ENCODE measurements around the gene C17orf100.
"Not testable (repeated sequence)": the region's sequence is repeated elsewhere in the genome, so short reads cannot be mapped to it uniquely, and the experiment has no call there.

The C17orf100 gene

GRCh38 chr17:6669479-6670212 is 18.1 kb downstream of the C17orf100 start:
- DNase-seq: no peak

- DNase-seq: no peak
Observed at GRCh38 chr17:6670571-6670970, 19.0 kb downstream of the C17orf100 start.

DNA sequence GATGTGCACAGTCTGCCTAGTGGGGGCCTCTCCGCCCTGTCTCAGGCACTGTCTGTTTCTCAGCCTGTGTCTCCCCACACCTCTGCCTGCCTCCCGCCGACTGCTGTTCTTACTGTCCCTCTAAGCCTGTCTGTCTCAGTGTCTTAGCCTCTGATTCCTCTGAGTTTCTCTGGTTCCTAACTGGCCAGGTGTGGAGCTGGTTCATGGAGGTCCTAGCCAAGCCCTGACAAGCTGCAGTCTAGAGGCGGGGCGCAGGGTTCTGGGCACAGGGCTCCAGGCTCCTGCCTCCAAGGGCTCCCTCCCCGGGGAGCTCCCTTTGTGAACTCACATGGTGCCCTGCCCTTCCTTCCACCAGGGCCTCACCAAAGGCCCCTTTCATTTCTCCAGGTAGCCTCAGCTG is 19.4 kb downstream of the C17orf100 start:
- DNase-seq: no peak

GRCh38 chr17:6671431-6671830 is 19.9 kb downstream of the C17orf100 start:
- DNase-seq: no peak

DNA sequence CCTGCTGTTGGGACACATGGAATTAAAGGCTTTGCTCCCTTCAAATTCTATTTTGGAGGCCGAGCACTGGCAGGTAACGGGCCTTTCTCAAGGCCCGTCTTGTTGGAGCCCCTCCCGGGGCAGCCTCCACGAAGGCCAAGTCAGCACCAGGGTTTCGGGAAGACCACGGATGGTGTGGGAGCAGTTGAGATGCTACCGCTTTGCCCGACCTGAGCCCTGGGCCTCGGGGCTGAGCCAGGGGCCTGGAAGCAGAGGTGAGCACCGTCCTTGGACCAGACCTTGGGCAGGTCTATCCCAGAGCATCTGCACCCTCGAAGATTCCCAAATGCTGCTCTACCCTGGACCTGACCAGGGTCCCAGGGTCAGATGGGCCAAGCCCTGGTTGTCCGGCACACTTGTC is 23.0 kb downstream of the C17orf100 start:
- DNase-seq: no peak

GRCh38 chr17:6675201-6675825 is 23.8 kb downstream of the C17orf100 start:
- DNase-seq: no peak

DNA sequence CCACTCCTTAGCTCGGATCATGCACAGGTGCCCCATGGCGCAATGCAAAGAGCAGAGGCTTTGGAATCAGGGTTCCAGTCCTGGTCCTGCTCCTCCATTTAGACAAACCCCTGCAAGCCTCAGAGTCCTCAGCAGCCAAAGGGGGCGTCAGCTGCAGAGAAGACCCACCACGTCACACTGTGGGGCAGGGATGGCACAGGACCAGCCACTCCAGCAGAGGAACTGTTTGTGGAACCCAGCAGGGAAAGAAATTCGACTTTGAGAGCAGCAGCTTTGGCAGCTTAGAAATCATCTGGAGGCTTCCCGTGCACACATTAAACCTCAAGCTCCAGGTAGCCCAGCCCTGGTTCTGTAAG is 25.2 kb downstream of the C17orf100 start:
- no peak for DNase-seq

- DNase-seq: no peak
Observed at GRCh38 chr17:6677158-6677831, 25.7 kb downstream of the C17orf100 start.

- DNase-seq: no peak
Observed at GRCh38 chr17:6677946-6678345, 26.4 kb downstream of the C17orf100 start.

DNA sequence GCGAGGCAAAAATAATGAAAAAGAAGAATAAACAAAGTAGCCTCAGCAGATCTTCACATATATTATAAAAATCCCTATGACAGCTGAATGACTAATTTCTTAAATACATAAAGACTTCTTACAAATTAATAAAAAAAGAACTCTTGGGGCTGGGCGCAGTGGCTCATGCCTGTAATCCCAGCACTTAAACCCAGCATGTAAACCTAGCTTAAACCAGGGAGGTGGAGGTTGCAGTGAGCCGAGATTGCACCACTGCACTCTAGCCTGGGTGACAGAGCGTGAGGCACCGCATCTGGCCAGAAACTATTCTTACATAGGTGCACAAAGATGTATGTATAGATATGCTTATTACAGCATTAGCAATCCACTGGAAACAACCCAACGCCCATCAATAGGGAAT is 27.7 kb downstream of the C17orf100 start:
- DNase-seq: no peak

DNA sequence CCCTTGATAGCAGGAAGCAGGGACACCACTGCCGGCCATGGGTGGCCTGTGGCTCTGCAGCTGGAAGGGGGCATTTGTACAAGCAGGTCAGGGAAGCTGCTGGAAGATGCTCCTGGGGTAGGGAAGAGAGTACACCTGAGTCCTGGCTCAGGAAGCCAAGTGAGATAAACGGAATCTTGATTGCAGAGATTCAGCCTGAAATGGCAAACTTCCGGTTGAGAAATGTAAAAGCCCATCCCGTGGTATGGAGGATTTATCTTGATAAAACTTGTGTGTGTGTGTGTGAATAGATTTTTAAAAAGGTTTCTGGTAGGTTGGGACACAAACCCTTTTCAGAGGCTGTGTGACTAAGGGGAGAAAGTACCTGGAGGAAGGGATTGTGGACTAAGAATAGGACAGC is 29.6 kb downstream of the C17orf100 start:
- DNase-seq: no peak

DNA sequence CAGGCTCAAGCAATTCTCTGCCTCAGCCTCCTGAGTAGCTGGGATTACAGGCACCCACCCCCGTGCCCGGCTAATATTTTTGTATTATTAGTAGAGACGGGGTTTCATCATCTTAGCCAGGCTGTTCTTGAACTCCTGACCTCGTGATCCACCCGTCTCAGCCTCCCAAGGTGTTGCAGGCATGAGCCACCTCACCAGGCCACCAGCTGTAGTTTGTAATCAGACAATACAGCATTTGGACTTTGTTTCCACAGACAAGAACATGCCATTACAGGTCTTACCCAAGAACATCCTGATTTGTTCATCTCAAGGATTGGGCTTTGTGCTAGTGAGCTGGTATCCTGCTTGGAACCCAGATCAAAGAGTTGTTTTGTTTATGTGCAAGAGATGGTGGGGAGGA is 30.1 kb downstream of the C17orf100 start:
- no peak for DNase-seq

- DNase-seq: no peak
Observed at GRCh38 chr17:6682339-6682738, 30.8 kb downstream of the C17orf100 start.

DNA sequence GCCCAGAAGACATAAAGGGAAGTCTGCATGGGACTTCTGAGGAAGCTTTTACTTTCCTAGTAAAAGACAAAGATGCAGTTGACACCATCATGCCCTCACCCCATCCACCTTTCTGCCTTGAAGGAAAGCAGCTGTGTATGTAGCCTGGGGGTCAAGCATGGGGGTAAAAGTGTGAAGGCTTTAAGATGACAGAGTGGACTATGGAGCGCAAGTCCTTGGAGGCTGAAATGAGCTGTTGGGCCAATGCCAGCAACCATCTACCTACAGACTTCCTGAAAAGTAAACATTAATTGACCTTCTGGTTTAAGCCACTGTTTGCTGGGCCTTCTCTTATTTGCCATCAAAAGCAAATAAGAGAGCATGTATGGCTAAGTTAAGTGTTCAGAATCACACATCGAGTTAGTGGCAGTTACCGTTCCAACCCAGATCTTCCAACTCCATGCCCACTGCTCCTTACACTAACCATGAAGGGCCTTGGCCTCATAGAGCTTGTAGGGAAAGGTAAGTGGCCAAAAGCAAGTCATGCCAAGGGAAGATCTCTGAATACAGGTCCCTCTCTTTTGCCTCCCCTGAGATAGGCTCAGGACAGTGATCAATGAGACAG is 31.6 kb downstream of the C17orf100 start:
- DNase-seq: no peak

DNA sequence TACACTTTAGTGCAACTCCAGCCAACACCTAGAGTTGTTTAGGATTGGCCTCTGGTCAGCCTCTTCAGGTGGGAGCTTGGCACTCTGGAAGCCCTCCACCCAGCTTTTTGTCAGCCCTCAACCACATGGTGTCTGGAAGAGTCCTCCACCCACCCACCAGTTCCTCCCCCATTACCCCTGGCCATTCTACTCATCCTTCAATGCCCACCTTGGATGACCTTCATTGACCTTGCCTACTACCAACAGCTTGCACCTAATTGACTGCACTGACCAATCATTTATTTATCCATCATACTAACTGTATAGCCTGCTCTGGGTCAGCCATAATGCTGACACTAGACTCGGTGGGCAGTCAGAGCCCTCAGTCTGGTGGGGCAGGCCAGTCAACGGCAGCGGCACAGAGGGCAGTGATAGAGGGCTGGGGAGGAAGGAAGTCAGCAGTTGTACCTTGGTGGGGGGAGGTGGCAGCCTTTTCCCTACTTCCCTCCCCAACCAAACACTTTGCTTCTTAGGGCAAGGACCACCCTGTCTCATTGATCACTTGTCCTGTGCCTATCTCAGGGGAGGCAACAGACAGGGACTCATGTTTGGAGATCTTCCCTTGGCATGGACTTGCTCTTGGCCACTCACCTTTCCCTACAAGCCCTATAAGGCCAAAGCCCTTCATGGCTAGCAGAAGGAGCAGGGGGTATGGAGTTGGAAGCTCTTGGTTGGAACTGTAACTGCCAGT is 32.3 kb downstream of the C17orf100 start:
- DNase-seq: no peak

GRCh38 chr17:6684460-6684783 is 32.9 kb downstream of the C17orf100 start:
- DNase-seq: no peak

DNA sequence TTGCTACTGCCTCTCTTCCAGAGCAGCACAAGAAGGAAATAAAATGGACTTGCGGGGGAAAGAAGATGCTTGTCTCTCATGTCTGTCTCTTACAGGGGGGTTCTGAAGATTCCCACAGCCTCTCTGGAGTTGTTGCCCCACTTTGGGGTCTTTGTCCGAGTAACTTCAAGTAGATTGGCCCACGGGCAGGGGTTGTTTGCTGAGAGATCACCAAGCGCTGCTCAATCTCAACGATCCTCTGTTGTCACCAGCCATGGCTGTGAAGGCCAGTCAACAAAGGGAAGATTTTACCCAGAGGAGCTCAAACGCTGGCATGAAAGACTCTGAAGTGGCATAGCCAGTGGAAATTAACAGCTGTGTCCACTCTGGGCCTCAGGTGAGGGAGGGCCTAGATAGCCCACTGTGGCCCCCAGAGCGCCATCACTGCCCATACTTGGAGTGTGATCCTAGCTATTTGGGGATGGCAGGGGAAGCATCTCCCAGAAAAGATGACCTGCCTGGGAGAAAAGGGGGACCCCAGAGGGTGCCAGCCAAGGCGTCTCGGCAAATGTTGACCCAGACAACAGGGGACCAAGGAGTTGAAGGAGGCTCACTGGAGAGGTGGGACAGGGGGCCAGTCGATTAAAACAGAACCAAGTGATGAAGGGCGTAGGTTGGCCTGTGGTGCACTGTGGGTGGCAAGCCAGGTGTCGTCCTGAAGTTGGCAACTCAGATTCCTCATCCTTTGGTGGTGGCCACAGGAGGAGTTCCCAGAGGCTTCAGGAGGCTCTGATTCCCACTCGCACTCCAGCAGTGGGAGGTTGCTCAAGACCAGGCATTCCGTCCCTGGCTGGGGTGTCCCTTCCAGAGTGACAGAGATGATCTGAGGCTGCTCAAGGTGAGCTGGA is 33.6 kb downstream of the C17orf100 start:
- no peak for DNase-seq

- no peak for DNase-seq
Observed at GRCh38 chr17:6686026-6686425, 34.5 kb downstream of the C17orf100 start.

GRCh38 chr17:6688944-6689343 is 37.4 kb downstream of the C17orf100 start:
- no peak for DNase-seq

DNA sequence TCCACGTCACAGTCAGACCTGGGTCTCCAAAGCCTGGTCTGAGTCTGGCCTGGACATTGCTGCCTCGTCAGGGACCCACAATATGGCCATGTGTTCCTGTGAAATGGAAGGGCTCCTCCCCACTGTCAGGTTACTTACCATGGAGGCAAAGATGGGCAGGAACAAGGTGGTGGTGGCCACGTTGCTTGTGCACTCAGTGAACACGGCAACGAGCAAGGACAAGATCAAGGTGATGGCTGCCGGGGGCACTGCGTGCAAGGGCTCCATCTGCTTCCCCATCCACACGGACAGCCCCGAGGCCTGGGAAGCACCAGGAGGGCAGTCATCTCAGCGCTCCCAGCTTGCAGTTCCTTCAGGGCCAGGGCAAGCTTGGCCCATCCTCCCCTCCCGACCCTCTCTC is 39.1 kb downstream of the C17orf100 start:
- no peak for DNase-seq

DNA sequence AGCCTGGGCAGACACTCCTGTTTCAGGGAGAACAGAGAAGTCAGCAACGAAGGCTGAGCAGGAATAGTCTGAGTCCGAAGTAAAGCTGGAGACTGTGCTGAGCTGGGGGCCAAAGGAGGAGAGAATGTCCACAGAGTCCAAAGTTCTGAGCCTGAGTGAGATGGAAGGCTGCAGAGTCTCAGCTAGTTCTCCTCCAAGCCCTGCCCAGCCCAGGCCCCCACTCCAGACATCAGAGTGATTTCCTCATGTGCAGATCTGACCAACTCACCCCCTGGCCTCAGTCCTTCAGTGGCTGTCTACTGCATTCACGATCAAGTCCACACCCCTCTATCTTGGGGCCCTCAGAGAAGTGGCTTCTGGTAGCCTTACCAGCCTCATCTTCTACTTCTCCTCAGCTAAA is 40.0 kb downstream of the C17orf100 start:
- no peak for DNase-seq

- DNase-seq: not testable (repeated sequence)
Observed at GRCh38 chr17:6691958-6692357, 40.4 kb downstream of the C17orf100 start.
